Measurements from ENCODE around the gene PCSK6. TPM values are rescaled to one million over a fixed set of nuclear protein-coding genes. Genes with fewer than 3 reads are reported as not detected.

The PCSK6 gene
- total and polyA plus RNA-seq, 2 donors from 2014 or later, result 3.8 to 7.3 TPM

GRCh38 chr15:101441696-101442095 is 47.8 kb downstream of the PCSK6 start:
- Histone ChIP-seq H3K4me3 (ENCODE audit: low read length in 3 of 3) (no peak overlapping the region), H3K9ac (ENCODE audit: low read length in 3 of 3) (no peak overlapping the region), H3K9me3 (ENCODE audit: control insufficient read depth in 2 of 3, insufficient read depth in 1 of 3, low read length in 3 of 3) (no peaks in the 10 kb centered on the region), H3K36me3 (ENCODE audit: control insufficient read depth in 2 of 3, insufficient read depth in 3 of 3, low read length in 3 of 3) (no peaks in the 10 kb centered on the region), H3K27me3 (ENCODE audit: control insufficient read depth, insufficient read depth, low read length) (no peaks in the 10 kb centered on the region), H3K27ac (ENCODE audit: low read depth in 2 of 2, low read length in 2 of 2) (no peak overlapping the region), H3K4me1 (ENCODE audit: control insufficient read depth in 2 of 3, insufficient read depth in 2 of 3, low read depth in 1 of 3, low read length in 3 of 3) (no peaks in the 10 kb centered on the region)
- TF ChIP-seq CTCF (IDR thresholded peaks at IDR 0.05; ENCODE audit: borderline replicate concordance, extremely low read depth, insufficient read depth), result no peak
- intact Hi-C loops (cut with DNase I), result no loop called here
- no peak for DNase-seq
- FAIRE-seq, result no peak

GRCh38 chr15:101440846-101441590 is 48.5 kb downstream of the PCSK6 start:
- H3K27me3 ChIP-seq (ENCODE audit: control insufficient read depth, insufficient read depth, low read length), result no peaks in the 10 kb centered on the region
- H3K27ac ChIP-seq (ENCODE audit: low read depth in 2 of 2, low read length in 2 of 2), result no peak overlapping the region
- TF ChIP-seq CTCF (IDR thresholded peaks at IDR 0.05; ENCODE audit: borderline replicate concordance, extremely low read depth, insufficient read depth), result no peak

GRCh38 chr15:101439920-101440319 is 49.6 kb downstream of the PCSK6 start:
- H3K4me1 ChIP-seq (ENCODE audit: control insufficient read depth in 2 of 3, insufficient read depth in 2 of 3, low read depth in 1 of 3, low read length in 3 of 3), result no peaks in the 10 kb centered on the region
- TF ChIP-seq CTCF (IDR thresholded peaks at IDR 0.05; ENCODE audit: borderline replicate concordance, extremely low read depth, insufficient read depth), result no peak
- no peak overlapping the region for H3K27ac ChIP-seq (ENCODE audit: low read depth in 2 of 2, low read length in 2 of 2)
- no peak overlapping the region for H3K9ac ChIP-seq (ENCODE audit: low read length in 3 of 3)
- no peaks in the 10 kb centered on the region for H3K9me3 ChIP-seq (ENCODE audit: control insufficient read depth in 2 of 3, insufficient read depth in 1 of 3, low read length in 3 of 3)
- H3K36me3 ChIP-seq (ENCODE audit: control insufficient read depth in 2 of 3, insufficient read depth in 3 of 3, low read length in 3 of 3), result no peaks in the 10 kb centered on the region
- no peak overlapping the region for H3K4me3 ChIP-seq (ENCODE audit: low read length in 3 of 3)
- intact Hi-C loops (cut with DNase I), result no loop called here
- no peak for FAIRE-seq
- H3K27me3 ChIP-seq (ENCODE audit: control insufficient read depth, insufficient read depth, low read length), result no peaks in the 10 kb centered on the region
- DNase-seq, result no peak

More at GRCh38 chr15:101440846-101441590, 48.5 kb downstream of the PCSK6 start:
- no peak overlapping the region for H3K9ac ChIP-seq (ENCODE audit: low read length in 3 of 3)
- no peak overlapping the region for H3K4me3 ChIP-seq (ENCODE audit: low read length in 3 of 3)
- FAIRE-seq, result no peak
- H3K4me1 ChIP-seq (ENCODE audit: control insufficient read depth in 2 of 3, insufficient read depth in 2 of 3, low read depth in 1 of 3, low read length in 3 of 3), result no peaks in the 10 kb centered on the region
- H3K36me3 ChIP-seq (ENCODE audit: control insufficient read depth in 2 of 3, insufficient read depth in 3 of 3, low read length in 3 of 3), result no peaks in the 10 kb centered on the region
- no peaks in the 10 kb centered on the region for H3K9me3 ChIP-seq (ENCODE audit: control insufficient read depth in 2 of 3, insufficient read depth in 1 of 3, low read length in 3 of 3)
- intact Hi-C loops (cut with DNase I), result no loop called here
- no peak for DNase-seq
